ENCODE measurements around the gene MKI67. TPM values are rescaled to one million over a fixed set of nuclear protein-coding genes. Genes with fewer than 3 reads are reported as not detected.

MKI67 gene
- total and polyA plus RNA-seq, 10 of the 15 experiments (the other 5 are each of a cell fraction or from before 2014, with no cell fraction given), result 22.3 to 183 (median 82.9) TPM

- Histone ChIP-seq H2AFZ (ENCODE audit: control insufficient read depth, low read depth, low read length) (no peak overlapping the region), H3K4me2 (ENCODE audit: control insufficient read depth, insufficient read depth) (no peak overlapping the region), H3K27ac (ENCODE audit: control insufficient read depth, insufficient read depth) (no peak overlapping the region), H4K20me1 (ENCODE audit: control insufficient read depth, insufficient read depth) (no peaks in the 10 kb centered on the region), H3K36me3 (ENCODE audit: control insufficient read depth in 2 of 2, insufficient read depth in 2 of 2, low read length in 1 of 2) (no peaks in the 10 kb centered on the region), H3K4me3 (no peak overlapping the region), H3K9me3 (replicated peaks; ENCODE audit: control insufficient read depth, insufficient read depth, low read length) (no peaks in the 10 kb centered on the region), H3K4me1 (ENCODE audit: control insufficient read depth, insufficient read depth, low read length) (no peaks in the 10 kb centered on the region), H3K27me3 (replicated peaks in 1 of 2; ENCODE audit: control insufficient read depth in 2 of 2, insufficient read depth in 2 of 2, low read length in 1 of 2) (no peaks in the 10 kb centered on the region; a peak in 1 of 4 replicates), H3K79me2 (ENCODE audit: control insufficient read depth, insufficient read depth, low read length) (no peaks in the 10 kb centered on the region), H3K9ac (ENCODE audit: control insufficient read depth, insufficient read depth, low read length) (no peak overlapping the region)
- ChIA-PET SMC1A (ENCODE audit: uncharacterized antibody, unreplicated experiment) (no interaction called here), CTCF (no interaction called here), POLR2A (no interaction called here), RAD21 (ENCODE audit: unreplicated experiment) (no interaction called here)
- no TSS peak for BruUV-seq (replicated peaks)
- FAIRE-seq (no peak), ATAC-seq (no peak), DNase-seq (ENCODE audit: low read depth, low spot score) (no peak)
- in situ Hi-C loops (cut with MboI), result no loop called here
- TF ChIP-seq TAF1 (IDR thresholded peaks at IDR 0.05; ENCODE audit: borderline replicate concordance, low read depth, low read length), result no peak
- TF ChIP-seq ZBED1 (IDR thresholded peaks at IDR 0.05; ENCODE audit: borderline replicate concordance), result no peak
- 47% methylated on average over 6 of the region's 6 CpGs for WGBS (ENCODE audit: insufficient coverage, insufficient replicate concordance, low lambda C conversion rate, missing lambda C conversion rate)
- intact Hi-C loops (cut with micrococcal nuclease; ENCODE audit: unreplicated experiment), result no loop called here
These were observed 39.3 kb upstream of the MKI67 start for GRCh38 chr10:128165536-128165935.

DNA sequence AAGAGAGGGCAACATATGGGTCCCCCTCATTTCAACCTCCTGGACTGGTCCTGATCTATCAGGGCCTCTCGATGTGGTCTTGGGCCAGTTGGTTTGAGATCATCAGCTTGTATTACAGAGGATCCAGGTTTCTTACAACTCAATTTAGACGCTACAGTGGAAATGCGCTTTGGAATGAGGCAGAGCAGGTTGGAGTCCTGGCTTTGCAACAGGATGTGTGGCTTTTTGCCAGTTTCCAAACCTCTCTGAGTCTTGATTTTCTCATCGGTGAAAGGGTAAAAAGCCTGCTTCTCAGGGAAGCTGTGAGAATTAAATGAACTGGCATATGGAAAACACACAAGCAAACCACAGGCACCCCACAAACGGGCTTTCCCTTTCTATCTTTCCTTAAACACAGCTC, 37.5 kb upstream of the MKI67 start:
- no peaks in the 10 kb centered on the region for H3K27me3 ChIP-seq (replicated peaks in 1 of 2; ENCODE audit: control insufficient read depth in 2 of 2, insufficient read depth in 2 of 2, low read length in 1 of 2)
- no peak for DNase-seq (ENCODE audit: low read depth, low spot score)
- ChIA-PET SMC1A (ENCODE audit: uncharacterized antibody, unreplicated experiment) (interaction anchor here (0.6 kb wide), 1 partner anchor 95 kb away, joined by 3 read pairs; no protein-coding TSS in a partner anchor), CTCF (no interaction called here), POLR2A (no interaction called here), RAD21 (ENCODE audit: unreplicated experiment) (no interaction called here)
- no peak for FAIRE-seq
- no peak overlapping the region for H3K9ac ChIP-seq (ENCODE audit: control insufficient read depth, insufficient read depth, low read length)
- H3K9me3 ChIP-seq (replicated peaks; ENCODE audit: control insufficient read depth, insufficient read depth, low read length), result no peaks in the 10 kb centered on the region
- H3K36me3 ChIP-seq (ENCODE audit: control insufficient read depth in 2 of 2, insufficient read depth in 2 of 2, low read length in 1 of 2), result no peaks in the 10 kb centered on the region
- H3K79me2 ChIP-seq (ENCODE audit: control insufficient read depth, insufficient read depth, low read length), result no peaks in the 10 kb centered on the region
- BruUV-seq (replicated peaks), result no TSS peak
- intact Hi-C loops (cut with micrococcal nuclease; ENCODE audit: unreplicated experiment) (no loop called here), in situ Hi-C loops (cut with MboI) (no loop called here)
- 50% methylated on average over 5 of the region's 5 CpGs for WGBS (ENCODE audit: insufficient coverage, insufficient replicate concordance, low lambda C conversion rate, missing lambda C conversion rate)
- no peaks in the 10 kb centered on the region for H4K20me1 ChIP-seq (ENCODE audit: control insufficient read depth, insufficient read depth)
- H3K4me3 ChIP-seq, result no peak overlapping the region
- H3K4me1 ChIP-seq (ENCODE audit: control insufficient read depth, insufficient read depth, low read length), result no peaks in the 10 kb centered on the region
- ATAC-seq, result no peak
- H3K4me2 ChIP-seq (ENCODE audit: control insufficient read depth, insufficient read depth), result no peak overlapping the region
- H3K27ac ChIP-seq (ENCODE audit: control insufficient read depth, insufficient read depth), result no peak overlapping the region
- no peak overlapping the region for H2AFZ ChIP-seq (ENCODE audit: control insufficient read depth, low read depth, low read length)
- TF ChIP-seq, protein P1, sequence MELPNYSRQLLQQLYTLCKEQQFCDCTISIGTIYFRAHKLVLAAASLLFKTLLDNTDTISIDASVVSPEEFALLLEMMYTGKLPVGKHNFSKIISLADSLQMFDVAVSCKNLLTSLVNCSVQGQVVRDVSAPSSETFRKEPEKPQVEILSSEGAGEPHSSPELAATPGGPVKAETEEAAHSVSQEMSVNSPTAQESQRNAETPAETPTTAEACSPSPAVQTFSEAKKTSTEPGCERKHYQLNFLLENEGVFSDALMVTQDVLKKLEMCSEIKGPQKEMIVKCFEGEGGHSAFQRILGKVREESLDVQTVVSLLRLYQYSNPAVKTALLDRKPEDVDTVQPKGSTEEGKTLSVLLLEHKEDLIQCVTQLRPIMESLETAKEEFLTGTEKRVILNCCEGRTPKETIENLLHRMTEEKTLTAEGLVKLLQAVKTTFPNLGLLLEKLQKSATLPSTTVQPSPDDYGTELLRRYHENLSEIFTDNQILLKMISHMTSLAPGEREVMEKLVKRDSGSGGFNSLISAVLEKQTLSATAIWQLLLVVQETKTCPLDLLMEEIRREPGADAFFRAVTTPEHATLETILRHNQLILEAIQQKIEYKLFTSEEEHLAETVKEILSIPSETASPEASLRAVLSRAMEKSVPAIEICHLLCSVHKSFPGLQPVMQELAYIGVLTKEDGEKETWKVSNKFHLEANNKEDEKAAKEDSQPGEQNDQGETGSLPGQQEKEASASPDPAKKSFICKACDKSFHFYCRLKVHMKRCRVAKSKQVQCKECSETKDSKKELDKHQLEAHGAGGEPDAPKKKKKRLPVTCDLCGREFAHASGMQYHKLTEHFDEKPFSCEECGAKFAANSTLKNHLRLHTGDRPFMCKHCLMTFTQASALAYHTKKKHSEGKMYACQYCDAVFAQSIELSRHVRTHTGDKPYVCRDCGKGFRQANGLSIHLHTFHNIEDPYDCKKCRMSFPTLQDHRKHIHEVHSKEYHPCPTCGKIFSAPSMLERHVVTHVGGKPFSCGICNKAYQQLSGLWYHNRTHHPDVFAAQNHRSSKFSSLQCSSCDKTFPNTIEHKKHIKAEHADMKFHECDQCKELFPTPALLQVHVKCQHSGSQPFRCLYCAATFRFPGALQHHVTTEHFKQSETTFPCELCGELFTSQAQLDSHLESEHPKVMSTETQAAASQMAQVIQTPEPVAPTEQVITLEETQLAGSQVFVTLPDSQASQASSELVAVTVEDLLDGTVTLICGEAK (IDR thresholded peaks at IDR 0.05; ENCODE audit: borderline replicate concordance), result no peak
- TF ChIP-seq HDAC6 (IDR thresholded peaks at IDR 0.05; ENCODE audit: unreplicated experiment) (no peak), E2F4 (IDR thresholded peaks at IDR 0.05; ENCODE audit: low read depth, low read length) (no peak), USF2 (IDR thresholded peaks at IDR 0.05; ENCODE audit: borderline replicate concordance, low read depth, low read length) (no peak), BCL3 (IDR thresholded peaks at IDR 0.05; ENCODE audit: borderline replicate concordance, insufficient read depth, low read depth, low read length, poor library complexity, severe bottlenecking) (no peak)
- TF ChIP-seq, protein P2, sequence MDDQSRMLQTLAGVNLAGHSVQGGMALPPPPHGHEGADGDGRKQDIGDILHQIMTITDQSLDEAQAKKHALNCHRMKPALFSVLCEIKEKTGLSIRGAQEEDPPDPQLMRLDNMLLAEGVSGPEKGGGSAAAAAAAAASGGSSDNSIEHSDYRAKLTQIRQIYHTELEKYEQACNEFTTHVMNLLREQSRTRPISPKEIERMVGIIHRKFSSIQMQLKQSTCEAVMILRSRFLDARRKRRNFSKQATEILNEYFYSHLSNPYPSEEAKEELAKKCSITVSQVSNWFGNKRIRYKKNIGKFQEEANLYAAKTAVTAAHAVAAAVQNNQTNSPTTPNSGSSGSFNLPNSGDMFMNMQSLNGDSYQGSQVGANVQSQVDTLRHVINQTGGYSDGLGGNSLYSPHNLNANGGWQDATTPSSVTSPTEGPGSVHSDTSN (IDR thresholded peaks at IDR 0.05; ENCODE audit: insufficient replicate concordance, low read depth, low read length), result no peak
